Endothelial cell of umbilical vein (primary cell): ENCODE measurements around the gene DNAI7.

Experiments
- CTCF ChIP-seq, 2 donors: IDR thresholded peaks; 1 replicate in 1 of 2; 2 replicates in 1 of 2; pipeline ENCODE4 v1.5.1; 2011; ENCODE audit warnings: low read length in 2 of 2, mild to moderate bottlenecking in 2 of 2, moderate library complexity in 2 of 2, control low read depth in 1 of 2, inconsistent platforms in 1 of 2, low read depth in 1 of 2; ENCODE audit not compliant: insufficient read depth in 1 of 2; ENCODE audit errors: extremely low read depth in 1 of 2
- EZH2 ChIP-seq: IDR thresholded peaks from 2 replicates; pipeline ENCODE4 v1.6.1; 2012; ENCODE audit warnings: borderline replicate concordance, low read depth, mild to moderate bottlenecking, moderate library complexity, low read length, inconsistent platforms; ENCODE audit not compliant: severe bottlenecking
- FOS ChIP-seq: IDR thresholded peaks from 2 replicates; pipeline ENCODE4 v1.6.1; 2011; ENCODE audit warnings: mild to moderate bottlenecking, low read length, moderate library complexity, borderline replicate concordance; ENCODE audit not compliant: insufficient read depth
- POLR2A ChIP-seq: IDR thresholded peaks from 2 replicates; pipeline ENCODE4 v1.6.1; 2012; ENCODE audit warnings: low read depth, mild to moderate bottlenecking, control low read depth, low read length
- POLR2AphosphoS5 ChIP-seq: IDR thresholded peaks from 2 replicates; pipeline ENCODE4 v1.6.1; 2012; ENCODE audit warnings: low read depth, mild to moderate bottlenecking, control low read depth, low read length, moderate library complexity; ENCODE audit not compliant: insufficient read depth

- no peak for TF ChIP-seq CTCF (IDR thresholded peaks at IDR 0.05; ENCODE audit: extremely low read depth in 1 of 2, insufficient read depth in 1 of 2, low read depth in 1 of 2, low read length in 2 of 2)
- no peak for TF ChIP-seq EZH2
- TF ChIP-seq FOS, result no peak
- TF ChIP-seq POLR2A, result no peak
- no peak for TF ChIP-seq POLR2AphosphoS5
These were observed 68.2 kb downstream of the DNAI7 start for GRCh38 chr12:25126746-25127145.
